PC-9 (cell line): ENCODE results near the gene THOC6. TPM values are rescaled to one million over a fixed set of nuclear protein-coding genes. Genes with fewer than 3 reads are reported as not detected.
A peak's percentile ranks its signal among the peaks of the same experiment; 100 is the strongest.

Source experiments
- BruUV-seq: library from RNA; stranded (reverse); fragments of 400-500 nt; replicated peaks from 2 replicates; lab custom pipeline; 2021; lab: Mats Ljungman, UMichigan
- CTCF ChIA-PET: fragments of 300-600 bp; sonication (Branson Sonifier 250); formaldehyde crosslinking; loops from one replicate; lab custom pipeline; 2022; ENCODE audit warnings: antibody characterized with exemption; lab: Charles Lee
- POLR2A ChIA-PET: fragments of 300-600 bp; sonication (Branson Sonifier 250); formaldehyde crosslinking; loops from one replicate; lab custom pipeline; 2022; ENCODE audit warnings: antibody characterized with exemption; ENCODE audit not compliant: unreplicated experiment; lab: Charles Lee
- DNase-seq, 2 experiments: peaks; one replicate each; pipeline versions ENCODE4 v3.0.0 to v3.0.0-alpha.2; 2015 to 2022; ENCODE audit warnings: mixed read lengths in 1 of 2
- H2AFZ ChIP-seq: fragments of 200-600 bp; sonication (generic); 2 replicates; pipeline ENCODE4 v1.8.1; 2017; ENCODE audit warnings: antibody characterized with exemption
- H3F3A ChIP-seq: fragments of 200-600 bp; sonication (generic); 2 replicates; pipeline ENCODE4 v1.8.1; 2017; ENCODE audit warnings: antibody characterized with exemption, mild to moderate bottlenecking, low read depth; ENCODE audit not compliant: insufficient read depth
- H3K27ac ChIP-seq: fragments of 200-600 bp; sonication (generic); 2 replicates; pipeline ENCODE4 v1.6.1; 2016; ENCODE audit warnings: mixed run types
- H3K27me3 ChIP-seq: fragments of 200-600 bp; sonication (generic); 2 replicates; pipeline ENCODE4 v1.6.1; 2016; ENCODE audit warnings: low read depth, mixed run types; ENCODE audit not compliant: insufficient read depth
- H3K36me3 ChIP-seq: fragments of 200-600 bp; sonication (generic); 2 replicates; pipeline ENCODE4 v1.6.1; 2016; ENCODE audit warnings: low read depth, mixed run types
- H3K4me1 ChIP-seq: fragments of 200-600 bp; sonication (generic); replicated peaks from 2 replicates; pipeline ENCODE4 v1.6.1; 2016; ENCODE audit warnings: mixed run types; ENCODE audit not compliant: insufficient read depth
- H3K4me2 ChIP-seq: fragments of 200-600 bp; sonication (generic); 2 replicates; pipeline ENCODE4 v1.6.1; 2017; ENCODE audit warnings: mixed run types
- H3K4me3 ChIP-seq: fragments of 200-600 bp; sonication (generic); 2 replicates; pipeline ENCODE4 v1.6.1; 2016; ENCODE audit warnings: mixed run types
- H3K79me2 ChIP-seq: fragments of 200-600 bp; sonication (generic); 2 replicates; pipeline ENCODE4 v1.6.1; 2017; ENCODE audit warnings: low read depth, mixed run types
- H3K9me2 ChIP-seq: fragments of 200-600 bp; sonication (generic); 2 replicates; pipeline ENCODE4 v1.8.1; 2017; ENCODE audit warnings: mild to moderate bottlenecking; ENCODE audit not compliant: insufficient read depth
- H3K9me3 ChIP-seq: fragments of 200-600 bp; sonication (generic); 2 replicates; pipeline ENCODE4 v1.8.1; 2016; ENCODE audit warnings: low read depth; ENCODE audit not compliant: insufficient read depth
- H4K20me1 ChIP-seq: fragments of 200-600 bp; sonication (generic); 2 replicates; pipeline ENCODE4 v1.8.1; 2017; ENCODE audit not compliant: insufficient read depth
- CTCF ChIP-seq: fragments of 200-600 bp; sonication (generic); conservative IDR thresholded peaks from 2 replicates; pipeline ENCODE4 v1.6.1; 2017; ENCODE audit warnings: mixed run types, antibody characterized with exemption, mild to moderate bottlenecking, moderate library complexity
- EZH2 ChIP-seq: fragments of 200-600 bp; sonication (generic); IDR thresholded peaks from 2 replicates; pipeline ENCODE4 v1.8.0; 2017; ENCODE audit warnings: antibody characterized with exemption, low read depth
- intact Hi-C: fragments of 100-400 bp; cut with micrococcal nuclease; formaldehyde crosslinking; loops from one replicate; pipeline ENCODE4 v1.10.0; 2022; ENCODE audit not compliant: unreplicated experiment
- total RNA-seq: library from RNA; stranded (reverse); gene quantifications from 2 replicates; pipeline ENCODE4 v1.2.3, GENCODE V29; 2021

THOC6 gene
- total RNA-seq, 1 experiment from 2014 or later, result 69.9 TPM

DNA sequence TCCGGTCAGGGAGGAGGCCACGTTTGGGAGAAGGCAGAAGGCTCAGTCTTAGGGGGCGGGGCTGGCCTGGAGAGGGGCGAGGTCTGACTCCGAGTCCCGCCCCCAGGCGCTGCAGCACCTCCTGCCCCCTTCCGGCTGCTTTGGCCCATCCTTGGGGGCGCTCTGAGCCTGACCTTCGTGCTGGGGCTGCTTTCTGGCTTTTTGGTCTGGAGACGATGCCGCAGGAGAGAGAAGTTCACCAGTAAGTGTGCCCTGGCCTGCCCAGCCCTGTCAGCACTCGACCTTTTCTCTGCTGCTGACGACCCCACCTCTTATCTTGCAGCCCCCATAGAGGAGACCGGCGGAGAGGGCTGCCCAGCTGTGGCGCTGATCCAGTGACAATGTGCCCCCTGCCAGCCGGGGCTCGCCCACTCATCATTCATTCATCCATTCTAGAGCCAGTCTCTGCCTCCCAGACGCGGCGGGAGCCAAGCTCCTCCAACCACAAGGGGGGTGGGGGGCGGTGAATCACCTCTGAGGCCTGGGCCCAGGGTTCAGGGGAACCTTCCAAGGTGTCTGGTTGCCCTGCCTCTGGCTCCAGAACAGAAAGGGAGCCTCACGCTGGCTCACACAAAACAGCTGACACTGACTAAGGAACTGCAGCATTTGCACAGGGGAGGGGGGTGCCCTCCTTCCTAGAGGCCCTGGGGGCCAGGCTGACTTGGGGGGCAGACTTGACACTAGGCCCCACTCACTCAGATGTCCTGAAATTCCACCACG is 2.2 kb upstream of the THOC6 start:
- no peak overlapping the region for H2AFZ ChIP-seq
- H3K9me3 ChIP-seq, result no peaks in the 10 kb centered on the region
- H3K4me1 ChIP-seq, result peaks cover 8% of the 10 kb centered on the region
- no peaks in the 10 kb centered on the region for H3K9me2 ChIP-seq
- ChIA-PET CTCF (interaction anchor here (0.5 to 0.6 kb wide), 4 partner anchors 10 to 494 kb away, joined by 3 to 6 read pairs (median 3); no protein-coding TSS in a partner anchor), POLR2A (interaction anchor here (0.5 to 5.1 kb wide), 12 partner anchors 9 to 1549 kb away, joined by 3 to 87 read pairs (median 10); partner anchors contain the start of genes CLDN9 and ZNF213)
- no TSS peak for BruUV-seq
- intact Hi-C loops, result loop anchor here (1.0 to 2.0 kb wide), 2 partner anchors 17 to 41 kb away; partner anchors contain the start of gene PKMYT1
- TF ChIP-seq CTCF (peak; percentile 48; the same call in 1 of the 2 replicates), EZH2 (no peak)
- peak; percentile 84 to 94 for DNase-seq
- H3F3A ChIP-seq, result peaks cover 44% of the 10 kb centered on the region
- H3K36me3 ChIP-seq, result peaks cover 11% of the 10 kb centered on the region
- H3K4me2 ChIP-seq, result peak overlapping the region; percentile 100
- H3K27ac ChIP-seq, result peak overlapping the region; percentile 97
- no peaks in the 10 kb centered on the region for H3K27me3 ChIP-seq
- H3K4me3 ChIP-seq, result peak overlapping the region; percentile 76
- peaks cover 10% of the 10 kb centered on the region for H4K20me1 ChIP-seq
- H3K79me2 ChIP-seq, result peaks cover 28% of the 10 kb centered on the region

GRCh38 chr16:3022208-3022683 is 1.6 kb upstream of the THOC6 start:
- no TSS peak for BruUV-seq
- Histone ChIP-seq H3K9me3 (no peaks in the 10 kb centered on the region), H4K20me1 (peaks cover 10% of the 10 kb centered on the region), H3F3A (peaks cover 44% of the 10 kb centered on the region), H3K4me1 (peaks cover 8% of the 10 kb centered on the region), H2AFZ (no peak overlapping the region), H3K9me2 (no peaks in the 10 kb centered on the region), H3K36me3 (peaks cover 11% of the 10 kb centered on the region), H3K4me3 (peak overlapping the region; percentile 76), H3K27me3 (no peaks in the 10 kb centered on the region), H3K27ac (peak overlapping the region; percentile 97), H3K79me2 (peaks cover 28% of the 10 kb centered on the region), H3K4me2 (peak overlapping the region; percentile 100)
- DNase-seq, result peak; percentile 89 to 95
- ChIA-PET CTCF (interaction anchor here (0.6 kb wide), 1 partner anchor 12 kb away, joined by 3 read pairs; no protein-coding TSS in a partner anchor), POLR2A (interaction anchor here (0.6 to 5.1 kb wide), 9 partner anchors 9 to 1549 kb away, joined by 3 to 87 read pairs (median 9); partner anchors contain the start of genes CLDN9, KREMEN2, ZNF213 and ZSCAN10)
- intact Hi-C loops, result loop anchor here (2.0 kb wide), 1 partner anchor 41 kb away; the partner anchor contains the start of gene PKMYT1
- TF ChIP-seq CTCF, result no peak
- no peak for TF ChIP-seq EZH2

- Histone ChIP-seq H3K9me3 (no peaks in the 10 kb centered on the region), H3K36me3 (peaks cover 11% of the 10 kb centered on the region), H3K27ac (peak overlapping the region; percentile 97), H3K4me2 (peak overlapping the region; percentile 100), H3K27me3 (no peaks in the 10 kb centered on the region), H2AFZ (no peak overlapping the region), H3K9me2 (no peaks in the 10 kb centered on the region), H3K4me1 (peaks cover 11% of the 10 kb centered on the region), H3K4me3 (peak overlapping the region; percentile 76), H3F3A (peaks cover 50% of the 10 kb centered on the region), H4K20me1 (peaks cover 10% of the 10 kb centered on the region), H3K79me2 (peaks cover 28% of the 10 kb centered on the region)
- CTCF ChIA-PET, result interaction anchor here (0.6 to 1.8 kb wide), 3 partner anchors 16 to 34 kb away, joined by 3 to 8 read pairs (median 4); no protein-coding TSS in a partner anchor
- intact Hi-C loops, result loop anchor here (1.0 to 2.0 kb wide), 2 partner anchors 42 to 53 kb away; partner anchors contain the start of gene PKMYT1
- POLR2A ChIA-PET, result interaction anchor here (0.6 to 5.1 kb wide), 13 partner anchors 8 to 1442 kb away, joined by 3 to 87 read pairs (median 6); partner anchors contain the start of genes CLDN9, KREMEN2 and ZSCAN10
- no peak for DNase-seq
- TF ChIP-seq CTCF, result no peak
- no peak for TF ChIP-seq EZH2
- TSS peak; percentile 44 for BruUV-seq
Measured at GRCh38 chr16:3022684-3023414, 986 bp upstream of the THOC6 start.
